H1 (cell line): ENCODE data around the gene WDR37. TPM values are rescaled to one million over a fixed set of nuclear protein-coding genes. Genes with fewer than 3 reads are reported as not detected.

Experiments used
- CTCF ChIA-PET: fragments of 300-600 bp; sonication (Branson Sonifier 250); formaldehyde crosslinking; loops from one replicate; lab custom pipeline; 2021; ENCODE audit not compliant: partially characterized antibody; lab: Charles Lee
- POLR2A ChIA-PET: fragments of 300-600 bp; sonication (Branson Sonifier 250); formaldehyde crosslinking; loops from one replicate; lab custom pipeline; 2021; ENCODE audit warnings: inconsistent platforms; ENCODE audit not compliant: partially characterized antibody; lab: Charles Lee
- DNase-seq, 2 experiments: peaks; one replicate each; pipeline versions ENCODE4 v3.0.0 to v3.0.0-alpha.2; 2010 to 2022; ENCODE audit warnings: low spot score in 2 of 2, low read depth in 1 of 2, mixed read lengths in 1 of 2
- FAIRE-seq: peaks from 2 replicates; lab custom pipeline; 2011; peaks lifted over from hg19 to GRCh38; lab: Jason Lieb, UNC
- H2AFZ ChIP-seq: 2 replicates; pipeline ENCODE4 v1.8.1; 2012; ENCODE audit warnings: low read length, inconsistent platforms
- H2AK5ac ChIP-seq: 2 replicates; pipeline ENCODE4 v1.6.1; 2013; ENCODE audit warnings: low read depth, low read length
- H2BK120ac ChIP-seq: replicated peaks from 2 replicates; pipeline ENCODE3; 2013; ENCODE audit warnings: low read depth, low read length, inconsistent platforms
- H2BK12ac ChIP-seq: 2 replicates; pipeline ENCODE4 v1.6.1; 2013; ENCODE audit warnings: low read depth, low read length
- H2BK15ac ChIP-seq: 2 replicates; pipeline ENCODE4 v1.6.1; 2013; ENCODE audit warnings: low read length
- H2BK20ac ChIP-seq: 2 replicates; pipeline ENCODE4 v1.6.1; 2013; ENCODE audit warnings: low read length
- H2BK5ac ChIP-seq: 2 replicates; pipeline ENCODE4 v1.6.1; 2013; ENCODE audit warnings: low read depth, low read length
- H3K14ac ChIP-seq: 2 replicates; pipeline ENCODE4 v1.6.1; 2013; ENCODE audit warnings: inconsistent platforms; ENCODE audit not compliant: insufficient read length
- H3K18ac ChIP-seq: 2 replicates; pipeline ENCODE4 v1.6.1; 2013; ENCODE audit warnings: low read length; ENCODE audit errors: extremely low read depth
- H3K23ac ChIP-seq: 2 replicates; pipeline ENCODE4 v1.6.1; 2013; ENCODE audit warnings: inconsistent platforms; ENCODE audit not compliant: insufficient read length
- H3K23me2 ChIP-seq: 2 replicates; pipeline ENCODE4 v1.6.1; 2013; ENCODE audit warnings: low read depth, low read length
- H3K27ac ChIP-seq: 2 replicates; pipeline ENCODE4 v1.6.1; 2011; ENCODE audit warnings: low read depth, low read length, inconsistent platforms
- H3K27me3 ChIP-seq, 4 experiments: replicated peaks in 1 of 4; 1 replicate in 1 of 4; 2 replicates in 3 of 4; pipeline versions ENCODE4 v1.6.1 to v1.8.1; 2011 to 2013; ENCODE audit warnings: low read length in 3 of 4, mild to moderate bottlenecking in 3 of 4, inconsistent platforms in 2 of 4, mixed read lengths in 2 of 4, moderate library complexity in 1 of 4; ENCODE audit not compliant: control insufficient read depth in 3 of 4, insufficient read depth in 3 of 4; ENCODE audit errors: extremely low read depth in 1 of 4
- H3K36me3 ChIP-seq, 4 experiments: 2 replicates each; pipeline versions ENCODE4 v1.6.1 to v1.8.1; 2011 to 2013; ENCODE audit warnings: mild to moderate bottlenecking in 4 of 4, low read length in 3 of 4, moderate library complexity in 2 of 4, control low read depth in 1 of 4, inconsistent platforms in 1 of 4; ENCODE audit not compliant: insufficient read depth in 4 of 4, control insufficient read depth in 2 of 4
- H3K4ac ChIP-seq: replicated peaks from 2 replicates; pipeline ENCODE3; 2013; ENCODE audit warnings: low read length, low read depth, mixed read lengths, inconsistent platforms; ENCODE audit not compliant: insufficient read length
- H3K4me1 ChIP-seq, 4 experiments: replicated peaks in 1 of 4; 1 replicate in 1 of 4; 2 replicates in 3 of 4; pipeline versions ENCODE4 v1.6.1 to v1.8.1; 2011 to 2013; ENCODE audit warnings: low read length in 3 of 4, inconsistent platforms in 2 of 4, mixed read lengths in 1 of 4; ENCODE audit not compliant: insufficient read depth in 4 of 4, control insufficient read depth in 3 of 4
- H3K4me2 ChIP-seq, 2 experiments: 2 replicates each; pipeline versions ENCODE4 v1.6.1 to v1.8.1; 2011 to 2013; ENCODE audit warnings: low read depth in 2 of 2, low read length in 2 of 2, control low read depth in 1 of 2, inconsistent platforms in 1 of 2, mild to moderate bottlenecking in 1 of 2; ENCODE audit not compliant: insufficient read depth in 1 of 2
- H3K4me3 ChIP-seq, 4 experiments: fragments of 200-600, 300-600 bp in 1 of 4; sonication (generic), shearing (Covaris generic), sonication (Bioruptor Twin) in 1 of 4; 2 replicates each; pipeline versions ENCODE4 v1.5.1 to v1.8.1; 2011 to 2016; ENCODE audit warnings: low read length in 4 of 4, low read depth in 3 of 4, control low read depth in 2 of 4, inconsistent platforms in 2 of 4, mild to moderate bottlenecking in 2 of 4, mixed read lengths in 1 of 4, moderate library complexity in 1 of 4; ENCODE audit not compliant: insufficient read depth in 2 of 4; ENCODE audit errors: extremely low read depth in 1 of 4
- H3K56ac ChIP-seq: replicated peaks from 2 replicates; pipeline ENCODE3; 2013; ENCODE audit warnings: low read depth, mild to moderate bottlenecking, mixed read lengths, low read length, inconsistent platforms; ENCODE audit not compliant: insufficient read length
- H3K79me1 ChIP-seq: 2 replicates; pipeline ENCODE4 v1.6.1; 2013; ENCODE audit warnings: low read depth, low read length, control low read depth
- H3K79me2 ChIP-seq, 2 experiments: 2 replicates each; pipeline versions ENCODE4 v1.6.1 to v1.8.1; 2012 to 2013; ENCODE audit warnings: low read length in 2 of 2, mild to moderate bottlenecking in 2 of 2, inconsistent platforms in 1 of 2; ENCODE audit not compliant: insufficient read depth in 2 of 2, control insufficient read depth in 1 of 2
- H3K9ac ChIP-seq, 4 experiments: replicated peaks in 1 of 4; 1 replicate in 1 of 4; 2 replicates in 3 of 4; pipeline versions ENCODE4 v1.6.1 to v1.8.1; 2011 to 2013; ENCODE audit warnings: low read depth in 3 of 4, low read length in 3 of 4, control low read depth in 2 of 4, mild to moderate bottlenecking in 2 of 4, moderate library complexity in 2 of 4, inconsistent platforms in 1 of 4; ENCODE audit errors: extremely low read depth in 1 of 4
- H3K9me3 ChIP-seq, 2 experiments: 2 replicates each; pipeline versions ENCODE4 v1.6.1 to v1.8.1; 2012 to 2013; ENCODE audit warnings: mild to moderate bottlenecking in 2 of 2, moderate library complexity in 2 of 2, control low read depth in 1 of 2, inconsistent platforms in 1 of 2, low read depth in 1 of 2, low read length in 1 of 2, mixed read lengths in 1 of 2; ENCODE audit not compliant: insufficient read depth in 2 of 2
- H4K20me1 ChIP-seq, 2 experiments: replicated peaks in 1 of 2; 2 replicates each; pipeline versions ENCODE3 to v1.8.1; 2011 to 2013; ENCODE audit warnings: inconsistent platforms in 2 of 2, low read length in 2 of 2, mild to moderate bottlenecking in 1 of 2; ENCODE audit not compliant: insufficient read depth in 2 of 2, control insufficient read depth in 1 of 2
- H4K5ac ChIP-seq: 2 replicates; pipeline ENCODE4 v1.6.1; 2013; ENCODE audit warnings: low read length, low read depth, mixed read lengths, inconsistent platforms; ENCODE audit not compliant: insufficient read length
- H4K8ac ChIP-seq: 2 replicates; pipeline ENCODE4 v1.8.0; 2013; ENCODE audit warnings: mild to moderate bottlenecking, moderate library complexity, low read length, inconsistent platforms; ENCODE audit not compliant: insufficient read depth; ENCODE audit errors: extremely low read depth
- H4K91ac ChIP-seq: replicated peaks from 2 replicates; pipeline ENCODE3; 2013; ENCODE audit warnings: low read length, mixed read lengths, inconsistent platforms; ENCODE audit not compliant: insufficient read length
- ASH2L ChIP-seq: fragments of 200-600, 300-600 bp; sonication (generic); IDR thresholded peaks from one replicate; pipeline ENCODE4 v1.7.1; 2017; ENCODE audit warnings: low read length
- BCL11A ChIP-seq, 2 experiments: IDR thresholded peaks; one replicate each; pipeline ENCODE4 v1.6.1; 2011; ENCODE audit warnings: low read depth in 2 of 2, low read length in 2 of 2, mild to moderate bottlenecking in 2 of 2
- BRCA1 ChIP-seq: IDR thresholded peaks from 2 replicates; pipeline ENCODE4 v1.6.1; 2012; ENCODE audit warnings: low read depth, low read length, improper control_type of control experiment
- CHD1 ChIP-seq: IDR thresholded peaks from 2 replicates; pipeline ENCODE4 v1.6.1; 2012; ENCODE audit warnings: low read depth, low read length, improper control_type of control experiment
- CHD2 ChIP-seq: IDR thresholded peaks from 2 replicates; pipeline ENCODE4 v1.6.1; 2012; ENCODE audit warnings: low read length, improper control_type of control experiment
- GTF2F1 ChIP-seq: IDR thresholded peaks from 2 replicates; pipeline ENCODE4 v1.6.1; 2012; ENCODE audit warnings: low read depth, low read length, improper control_type of control experiment, borderline replicate concordance
- JUN ChIP-seq: IDR thresholded peaks from 2 replicates; pipeline ENCODE4 v1.6.1; 2011; ENCODE audit warnings: low read depth, mild to moderate bottlenecking, improper control_type of control experiment, low read length
- KDM1A ChIP-seq: fragments of 200-600, 300-600 bp; sonication (generic); IDR thresholded peaks from 2 replicates; pipeline ENCODE4 v1.7.1; 2016; ENCODE audit warnings: mild to moderate bottlenecking, low read length, borderline replicate concordance
- KDM5A ChIP-seq: fragments of 200-600 bp; IDR thresholded peaks from 2 replicates; pipeline ENCODE4 v1.7.1; 2012; ENCODE audit warnings: mild to moderate bottlenecking, low read length, inconsistent platforms, mixed read lengths
- MAFK ChIP-seq: IDR thresholded peaks from 2 replicates; pipeline ENCODE4 v1.6.1; 2012; ENCODE audit warnings: low read depth, mild to moderate bottlenecking, improper control_type of control experiment, low read length
- NRF1 ChIP-seq: IDR thresholded peaks from 2 replicates; pipeline ENCODE4 v1.6.1; 2011; ENCODE audit warnings: mild to moderate bottlenecking, low read depth, low read length, improper control_type of control experiment
- PHF8 ChIP-seq: fragments of 200-600 bp; sonication (generic); conservative IDR thresholded peaks from 2 replicates; pipeline ENCODE4 v1.7.1; 2012; ENCODE audit warnings: low read depth, mild to moderate bottlenecking, inconsistent platforms, low read length, moderate library complexity
- SP4 ChIP-seq: IDR thresholded peaks from 2 replicates; pipeline ENCODE4 v1.6.1; 2012; ENCODE audit warnings: low read length, inconsistent platforms
- TAF7 ChIP-seq: optimal IDR thresholded peaks from 2 replicates; pipeline ENCODE3; 2011; ENCODE audit warnings: low read depth, mild to moderate bottlenecking, inconsistent platforms, low read length, moderate library complexity, borderline replicate concordance
- ZNF274 ChIP-seq: IDR thresholded peaks from 2 replicates; pipeline ENCODE4 v1.7.0; 2012; ENCODE audit warnings: low read length, borderline replicate concordance; ENCODE audit errors: extremely low read depth
- WGBS, 2 experiments: shearing (Covaris generic) in 1 of 2; methylation state at CpG; one replicate each; pipeline versions ENCODE4 v1.1.6 to v1.1.7; 2013 to 2015; ENCODE audit warnings: low lambda C conversion rate in 2 of 2, mixed read lengths in 2 of 2, inconsistent platforms in 1 of 2, low coverage in 1 of 2, missing lambda C conversion rate in 1 of 2; ENCODE audit not compliant: insufficient replicate concordance in 2 of 2, insufficient coverage in 1 of 2, insufficient read length in 1 of 2; ENCODE audit errors: extremely low coverage in 1 of 2, missing lambda C conversion rate in 1 of 2; 5-methylcytosine and 5-hydroxymethylcytosine counted together
- polyA plus RNA-seq, 7 experiments: library from polyadenylated mRNA; depleted of rRNA in 3 of 7; stranded (reverse) in 5 of 7; unstranded in 2 of 7; fragments of >200 nt in 5 of 7; fragments of 200-250 nt in 2 of 7; gene quantifications; 1 replicate in 5 of 7; 2 replicates in 1 of 7; 4 replicates in 1 of 7; pipeline versions ENCODE4 v1.2.1 to v1.2.3, GENCODE V29; 2011 to 2013; ENCODE audit warnings: missing spikeins in 2 of 7, mixed read lengths in 2 of 7
- total RNA-seq: library from RNA; stranded (reverse); fragmentation: NEBNext Ultra II Directional; extraction: Animal tissue kit (Norgen Biotek cat#: 25700); gene quantifications from 2 replicates; pipeline ENCODE4 v1.2.1, GENCODE V29; 2021
- TF ChIP-seq, protein P1 (sequence below): IDR thresholded peaks from 2 replicates; pipeline ENCODE4 v1.6.1; 2011; ENCODE audit warnings: low read depth, mild to moderate bottlenecking, low read length; ENCODE audit not compliant: insufficient read depth

The WDR37 gene
- total and polyA plus RNA-seq, 2 of the 8 experiments (the other 6 are each of a cell fraction or from before 2014, with no cell fraction given): 9.6 to 12.0 TPM

DNA sequence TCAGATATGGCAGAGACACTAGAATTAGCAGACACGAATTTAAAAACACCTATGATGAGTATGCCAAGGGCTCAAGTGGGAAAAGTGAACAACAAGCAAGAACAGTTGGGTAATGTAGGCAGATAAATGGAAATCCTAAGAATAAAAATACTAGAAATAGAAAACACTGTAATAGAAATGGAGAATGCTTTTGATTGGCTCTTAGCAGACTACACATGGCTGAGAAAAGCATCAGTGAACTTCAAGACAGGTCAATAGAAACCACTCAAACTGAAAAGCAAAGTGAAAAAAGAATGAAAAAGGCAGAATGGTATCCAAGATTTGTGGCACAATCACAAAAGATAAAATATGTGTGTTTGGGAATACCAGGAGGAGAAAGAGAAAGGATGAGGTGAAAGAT, 82.3 kb downstream of the WDR37 start:
- H2BK5ac ChIP-seq: no peak overlapping the region
- H3K4me2 ChIP-seq: no peak overlapping the region
- ChIA-PET CTCF (no interaction called here), POLR2A (no interaction called here)
- 82% methylated on average over 1 of the region's 1 CpG; no CpG with 5 or more reads in 1 of the 2 experiments for WGBS, 2 experiments
- no peak overlapping the region for H3K14ac ChIP-seq
- no peak overlapping the region for H4K8ac ChIP-seq
- H2BK120ac ChIP-seq: no peak overlapping the region
- no peak overlapping the region for H4K91ac ChIP-seq
- H3K23ac ChIP-seq: no peak overlapping the region
- H3K56ac ChIP-seq: no peak overlapping the region
- FAIRE-seq (no peak), DNase-seq (no peak)
- H3K4me3 ChIP-seq: no peak overlapping the region
- no peaks in the 10 kb centered on the region for H3K27me3 ChIP-seq
- H2AFZ ChIP-seq: no peak overlapping the region
- no peak overlapping the region for H3K18ac ChIP-seq
- no peak overlapping the region for H2BK20ac ChIP-seq
- H3K23me2 ChIP-seq: no peaks in the 10 kb centered on the region
- H3K36me3 ChIP-seq: no peaks in the 10 kb centered on the region
- H3K79me1 ChIP-seq: no peaks in the 10 kb centered on the region
- no peaks in the 10 kb centered on the region for H3K4me1 ChIP-seq
- H3K9ac ChIP-seq: no peak overlapping the region
- no peaks in the 10 kb centered on the region for H3K9me3 ChIP-seq
- no peak overlapping the region for H2BK15ac ChIP-seq
- H2AK5ac ChIP-seq: no peak overlapping the region
- no peak overlapping the region for H3K4ac ChIP-seq
- no peaks in the 10 kb centered on the region for H4K20me1 ChIP-seq
- H2BK12ac ChIP-seq: no peak overlapping the region
- no peaks in the 10 kb centered on the region for H3K79me2 ChIP-seq
- H4K5ac ChIP-seq: no peak overlapping the region
- H3K27ac ChIP-seq: no peak overlapping the region
- TF ChIP-seq NRF1 (no peak), ASH2L (no peak), KDM5A (no peak), CHD1 (no peak), MAFK (no peak), BCL11A (IDR thresholded peaks at IDR 0.05; ENCODE audit: low read depth in 2 of 2, low read length in 2 of 2) (no peak), KDM1A (no peak), BRCA1 (no peak), TAF7 (no peak), ZNF274 (no peak), JUN (no peak), CHD2 (no peak), SP4 (no peak), PHF8 (no peak), GTF2F1 (no peak)
- TF ChIP-seq, protein P1, sequence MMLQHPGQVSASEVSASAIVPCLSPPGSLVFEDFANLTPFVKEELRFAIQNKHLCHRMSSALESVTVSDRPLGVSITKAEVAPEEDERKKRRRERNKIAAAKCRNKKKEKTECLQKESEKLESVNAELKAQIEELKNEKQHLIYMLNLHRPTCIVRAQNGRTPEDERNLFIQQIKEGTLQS: no peak
